Tibial nerve (tissue), 4 donors: ENCODE data around the gene SPATA13.

ENCODE experiments used
- CTCF ChIP-seq, 5 experiments: fragments of 200-600 bp in 3 of 5; fragments of 450-650 bp in 2 of 5; sonication (generic) in 3 of 5; IDR thresholded peaks; one replicate each; pipeline ENCODE4 v1.5.1; 2016 to 2019; ENCODE audit warnings: antibody characterized with exemption in 5 of 5, mild to moderate bottlenecking in 3 of 5, moderate library complexity in 2 of 5
- EP300 ChIP-seq, 2 donors: sonication (generic); formaldehyde crosslinking; IDR thresholded peaks; one replicate each; pipeline ENCODE4 v1.6.1; 2017; ENCODE audit warnings: antibody characterized with exemption in 2 of 2, mild to moderate bottlenecking in 1 of 2
- POLR2A ChIP-seq, 2 donors: fragments of 450-650 bp; IDR thresholded peaks; one replicate each; pipeline ENCODE4 v1.6.1; 2017; ENCODE audit warnings: antibody characterized with exemption in 2 of 2, mild to moderate bottlenecking in 2 of 2, moderate library complexity in 2 of 2

DNA sequence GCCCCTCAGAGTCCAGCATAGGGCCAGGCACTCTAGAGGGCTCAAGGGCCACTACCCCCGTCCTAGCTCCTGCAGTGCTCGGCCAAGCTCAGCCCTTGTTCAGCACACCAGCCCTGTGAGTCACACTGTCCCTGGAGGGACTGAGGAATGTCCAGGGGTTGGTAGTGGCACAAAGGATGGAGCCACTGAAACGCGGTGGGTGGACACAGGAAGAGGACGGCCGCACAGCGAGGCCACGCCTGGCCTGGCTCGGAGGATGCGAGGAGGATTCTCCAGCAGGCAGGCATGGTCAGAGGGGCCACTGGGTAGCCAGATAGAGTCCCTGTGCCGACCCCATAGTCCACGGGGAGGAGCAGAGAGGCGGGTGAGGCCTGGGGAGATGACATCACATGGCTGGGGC lies 194.6 kb downstream of the SPATA13 start:
- TF ChIP-seq CTCF (IDR thresholded peaks at IDR 0.05) = no peak
- no peak for TF ChIP-seq EP300 (IDR thresholded peaks at IDR 0.05)
- no peak for TF ChIP-seq POLR2A (IDR thresholded peaks at IDR 0.05)
